Measurements from ENCODE around the gene OR6Y1. TPM values are rescaled to one million over a fixed set of nuclear protein-coding genes. Genes with fewer than 3 reads are reported as not detected.

The OR6Y1 gene
- total and polyA plus RNA-seq, 9 donors, result not detected

DNA sequence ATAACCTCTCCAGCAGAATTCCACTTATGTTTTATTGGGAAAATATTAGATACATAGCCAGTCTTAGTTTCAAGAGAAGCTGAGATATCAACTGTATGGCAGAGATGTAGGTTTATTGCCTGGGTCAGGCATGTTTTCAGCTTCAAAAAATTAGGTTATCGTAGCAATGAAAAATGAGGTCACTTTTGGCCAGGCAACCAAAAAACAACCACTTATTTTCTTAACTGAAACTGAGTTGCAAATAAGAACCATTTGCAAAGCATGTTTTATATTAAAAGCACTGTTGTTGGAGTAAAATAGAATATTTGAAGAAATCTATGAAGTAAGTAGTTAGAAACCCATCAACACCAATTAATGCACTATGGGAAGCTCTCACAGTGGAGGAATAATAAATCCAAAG, 5.5 kb upstream of the OR6Y1 start:
- DNase-seq, result peak; percentile 16

DNA sequence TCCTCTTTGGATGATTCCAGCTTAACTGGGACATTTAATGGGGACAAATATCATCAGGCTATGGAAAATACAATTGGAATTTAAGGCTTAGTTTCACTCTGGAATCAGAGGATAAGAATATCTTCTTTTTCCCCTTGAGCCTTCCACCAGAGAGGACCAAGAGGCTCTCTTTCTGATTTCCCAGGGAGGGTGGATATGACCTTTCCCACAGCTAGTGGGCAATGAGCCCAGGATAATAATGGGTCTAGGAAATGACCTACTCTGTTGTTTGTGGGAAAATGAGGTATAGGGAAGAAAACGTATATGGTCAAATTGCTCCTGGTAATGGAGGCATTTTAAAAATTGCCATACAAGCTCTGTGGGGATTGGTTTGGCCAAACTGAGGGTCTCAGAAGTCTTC, 1.9 kb downstream of the OR6Y1 start:
- WGBS (ENCODE audit: insufficient coverage), result 22% methylated on average over 1 of the region's 1 CpG
- peak; percentile 31 for DNase-seq
- Histone ChIP-seq H3K27ac (ENCODE audit: low read length) (no peak overlapping the region), H3K9me3 (replicated peaks; ENCODE audit: control insufficient read depth, low read depth, low read length) (no peaks in the 10 kb centered on the region), H3K4me1 (ENCODE audit: control insufficient read depth, insufficient read depth, low read length) (no peaks in the 10 kb centered on the region), H3K27me3 (ENCODE audit: control insufficient read depth, insufficient read depth, low read length) (no peaks in the 10 kb centered on the region), H3K4me3 (ENCODE audit: low read length) (no peak overlapping the region), H3K36me3 (ENCODE audit: control insufficient read depth, insufficient read depth, low read length) (no peaks in the 10 kb centered on the region)

More for the DNA sequence above, 5.5 kb upstream of the OR6Y1 start:
- no peak overlapping the region for H3K27ac ChIP-seq (ENCODE audit: low read length)
- H3K4me1 ChIP-seq (ENCODE audit: control insufficient read depth, insufficient read depth, low read length), result no peaks in the 10 kb centered on the region
- WGBS (ENCODE audit: insufficient coverage), result no CpG with 5 or more reads among the region's 1 CpG
- no peaks in the 10 kb centered on the region for H3K36me3 ChIP-seq (ENCODE audit: control insufficient read depth, insufficient read depth, low read length)
- H3K27me3 ChIP-seq (ENCODE audit: control insufficient read depth, insufficient read depth, low read length), result no peaks in the 10 kb centered on the region
- peaks cover 4% of the 10 kb centered on the region for H3K9me3 ChIP-seq (replicated peaks; ENCODE audit: control insufficient read depth, low read depth, low read length)
- no peak overlapping the region for H3K4me3 ChIP-seq (ENCODE audit: low read length)

- Histone ChIP-seq H3K36me3 (ENCODE audit: control insufficient read depth, insufficient read depth, low read length) (no peaks in the 10 kb centered on the region), H3K4me1 (ENCODE audit: control insufficient read depth, insufficient read depth, low read length) (no peaks in the 10 kb centered on the region), H3K27ac (ENCODE audit: low read length) (no peak overlapping the region), H3K27me3 (ENCODE audit: control insufficient read depth, insufficient read depth, low read length) (no peaks in the 10 kb centered on the region), H3K9me3 (replicated peaks; ENCODE audit: control insufficient read depth, low read depth, low read length) (no peaks in the 10 kb centered on the region), H3K4me3 (ENCODE audit: low read length) (no peak overlapping the region)
- DNase-seq, result no peak
- 93% methylated on average over 2 of the region's 2 CpGs for WGBS (ENCODE audit: insufficient coverage)
These were observed 6.7 kb downstream of the OR6Y1 start for GRCh38 chr1:158547533-158547932.

DNA sequence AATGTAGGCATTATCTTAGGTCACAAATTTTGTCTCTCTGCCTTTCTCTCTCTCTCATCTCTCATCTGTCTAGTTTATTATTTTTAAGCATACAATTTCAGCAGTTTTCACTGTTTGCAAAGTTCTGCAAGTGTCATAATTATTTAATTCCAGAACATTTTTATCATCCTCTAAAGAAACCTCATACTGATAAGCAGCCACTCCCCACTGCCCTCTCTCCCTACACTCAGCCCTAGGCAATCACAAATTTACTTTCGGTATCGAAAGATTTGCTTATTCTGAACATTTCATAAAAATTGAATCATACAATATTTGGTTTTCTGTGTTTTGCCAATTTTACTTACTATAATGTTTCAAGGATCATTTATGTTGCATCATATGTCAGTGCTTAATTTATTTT, 16.6 kb downstream of the OR6Y1 start:
- no peak for DNase-seq
- no CpG with 5 or more reads among the region's 2 CpGs for WGBS (ENCODE audit: insufficient coverage)
- Histone ChIP-seq H3K36me3 (ENCODE audit: control insufficient read depth, insufficient read depth, low read length) (no peaks in the 10 kb centered on the region), H3K4me1 (ENCODE audit: control insufficient read depth, insufficient read depth, low read length) (no peaks in the 10 kb centered on the region), H3K4me3 (ENCODE audit: low read length) (no peak overlapping the region), H3K27ac (ENCODE audit: low read length) (no peak overlapping the region), H3K9me3 (replicated peaks; ENCODE audit: control insufficient read depth, low read depth, low read length) (no peaks in the 10 kb centered on the region), H3K27me3 (ENCODE audit: control insufficient read depth, insufficient read depth, low read length) (no peaks in the 10 kb centered on the region)

DNA sequence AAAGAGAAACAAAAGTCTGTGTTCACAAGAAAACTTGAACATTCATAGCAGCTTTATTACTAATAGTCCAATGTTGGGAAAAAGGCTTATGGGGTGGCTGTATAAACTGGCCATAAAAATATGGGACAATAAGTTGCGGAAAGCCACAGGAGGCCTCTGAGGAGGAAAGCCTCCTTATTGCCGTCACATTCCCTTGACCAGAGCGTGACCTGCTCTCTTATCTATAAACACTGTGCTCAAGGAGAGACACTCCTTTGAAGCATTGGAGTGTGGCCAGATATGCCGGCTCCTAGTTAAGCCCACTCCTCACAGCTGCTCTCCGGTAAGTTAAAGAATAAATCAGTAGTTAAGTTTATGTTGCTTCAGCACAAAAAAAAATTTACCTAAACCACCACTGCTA, 19.7 kb downstream of the OR6Y1 start:
- H3K9me3 ChIP-seq (replicated peaks; ENCODE audit: control insufficient read depth, low read depth, low read length), result no peaks in the 10 kb centered on the region
- no peaks in the 10 kb centered on the region for H3K27me3 ChIP-seq (ENCODE audit: control insufficient read depth, insufficient read depth, low read length)
- H3K4me1 ChIP-seq (ENCODE audit: control insufficient read depth, insufficient read depth, low read length), result no peaks in the 10 kb centered on the region
- DNase-seq, result no peak
- no peak overlapping the region for H3K4me3 ChIP-seq (ENCODE audit: low read length)
- no peaks in the 10 kb centered on the region for H3K36me3 ChIP-seq (ENCODE audit: control insufficient read depth, insufficient read depth, low read length)
- WGBS (ENCODE audit: insufficient coverage), result no CpG with 5 or more reads among the region's 5 CpGs
- no peak overlapping the region for H3K27ac ChIP-seq (ENCODE audit: low read length)

GRCh38 chr1:158527190-158527815, 26.9 kb downstream of the OR6Y1 start:
- Histone ChIP-seq H3K36me3 (ENCODE audit: control insufficient read depth, insufficient read depth, low read length) (no peaks in the 10 kb centered on the region), H3K27ac (ENCODE audit: low read length) (no peak overlapping the region), H3K27me3 (ENCODE audit: control insufficient read depth, insufficient read depth, low read length) (no peaks in the 10 kb centered on the region), H3K4me3 (ENCODE audit: low read length) (no peak overlapping the region), H3K4me1 (ENCODE audit: control insufficient read depth, insufficient read depth, low read length) (no peaks in the 10 kb centered on the region), H3K9me3 (replicated peaks; ENCODE audit: control insufficient read depth, low read depth, low read length) (no peaks in the 10 kb centered on the region)
- DNase-seq, result no peak
- WGBS (ENCODE audit: insufficient coverage), result no CpG with 5 or more reads among the region's 2 CpGs

DNA sequence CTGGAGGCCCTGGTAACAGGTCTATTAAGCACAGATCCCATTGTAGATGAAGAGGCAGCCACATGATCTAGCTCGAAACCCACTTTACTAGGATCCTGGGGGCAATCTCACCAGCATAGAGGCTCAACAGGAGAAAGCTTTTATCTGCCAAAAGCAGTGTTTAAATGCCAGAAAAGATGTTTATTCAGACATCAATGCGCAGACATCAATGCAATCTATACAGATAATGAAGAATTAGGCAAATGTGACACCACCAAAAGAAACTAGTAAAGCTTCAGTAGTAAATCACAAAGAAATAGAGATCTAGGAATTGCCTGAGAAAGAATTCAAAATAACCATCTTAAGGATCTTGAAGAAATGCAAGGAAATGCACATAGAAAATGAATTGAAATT, 32.5 kb downstream of the OR6Y1 start:
- DNase-seq, result no peak
- no peaks in the 10 kb centered on the region for H3K27me3 ChIP-seq (ENCODE audit: control insufficient read depth, insufficient read depth, low read length)
- no peak overlapping the region for H3K27ac ChIP-seq (ENCODE audit: low read length)
- WGBS (ENCODE audit: insufficient coverage), result no CpG with 5 or more reads among the region's 2 CpGs
- H3K4me1 ChIP-seq (ENCODE audit: control insufficient read depth, insufficient read depth, low read length), result no peaks in the 10 kb centered on the region
- H3K9me3 ChIP-seq (replicated peaks; ENCODE audit: control insufficient read depth, low read depth, low read length), result peaks cover 3% of the 10 kb centered on the region
- H3K4me3 ChIP-seq (ENCODE audit: low read length), result no peak overlapping the region
- H3K36me3 ChIP-seq (ENCODE audit: control insufficient read depth, insufficient read depth, low read length), result no peaks in the 10 kb centered on the region

- H3K27ac ChIP-seq (ENCODE audit: low read length), result no peak overlapping the region
- no peak for DNase-seq
- 64% methylated on average over 3 of the region's 3 CpGs for WGBS (ENCODE audit: insufficient coverage)
These were observed 33.1 kb downstream of the OR6Y1 start for GRCh38 chr1:158520955-158521665.

GRCh38 chr1:158520021-158520420, 34.2 kb downstream of the OR6Y1 start:
- H3K4me3 ChIP-seq (ENCODE audit: low read length), result no peak overlapping the region
- H3K36me3 ChIP-seq (ENCODE audit: control insufficient read depth, insufficient read depth, low read length), result no peaks in the 10 kb centered on the region
- H3K4me1 ChIP-seq (ENCODE audit: control insufficient read depth, insufficient read depth, low read length), result no peaks in the 10 kb centered on the region
- no peak for DNase-seq
- H3K9me3 ChIP-seq (replicated peaks; ENCODE audit: control insufficient read depth, low read depth, low read length), result peaks cover 3% of the 10 kb centered on the region
- no CpG with 5 or more reads among the region's 1 CpG for WGBS (ENCODE audit: insufficient coverage)
- H3K27ac ChIP-seq (ENCODE audit: low read length), result no peak overlapping the region
- H3K27me3 ChIP-seq (ENCODE audit: control insufficient read depth, insufficient read depth, low read length), result no peaks in the 10 kb centered on the region

More at GRCh38 chr1:158520955-158521665, 33.1 kb downstream of the OR6Y1 start:
- no peaks in the 10 kb centered on the region for H3K4me1 ChIP-seq (ENCODE audit: control insufficient read depth, insufficient read depth, low read length)
- no peaks in the 10 kb centered on the region for H3K36me3 ChIP-seq (ENCODE audit: control insufficient read depth, insufficient read depth, low read length)
- no peak overlapping the region for H3K4me3 ChIP-seq (ENCODE audit: low read length)
- no peaks in the 10 kb centered on the region for H3K27me3 ChIP-seq (ENCODE audit: control insufficient read depth, insufficient read depth, low read length)
- peaks cover 3% of the 10 kb centered on the region for H3K9me3 ChIP-seq (replicated peaks; ENCODE audit: control insufficient read depth, low read depth, low read length)

DNA sequence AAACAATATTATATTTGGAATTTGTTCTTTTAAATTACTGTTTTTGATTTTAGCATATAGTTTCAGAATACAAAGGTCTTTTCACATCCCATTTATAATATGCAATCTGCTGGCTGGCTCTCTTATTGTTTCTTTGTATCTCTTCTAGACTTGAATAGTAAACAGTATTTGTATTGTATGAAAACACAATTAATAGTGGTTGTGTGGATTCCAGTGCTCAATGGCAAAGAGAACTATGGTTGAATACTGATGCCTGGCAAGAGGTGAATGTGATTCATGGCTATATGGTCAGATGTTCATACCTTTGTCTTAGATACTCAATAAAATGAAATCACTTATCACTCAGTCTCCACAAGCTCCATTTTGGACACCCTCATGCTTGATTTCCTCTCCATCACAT, 37.2 kb downstream of the OR6Y1 start:
- Histone ChIP-seq H3K36me3 (ENCODE audit: control insufficient read depth, insufficient read depth, low read length) (no peaks in the 10 kb centered on the region), H3K27ac (ENCODE audit: low read length) (no peak overlapping the region), H3K4me3 (ENCODE audit: low read length) (no peak overlapping the region), H3K9me3 (replicated peaks; ENCODE audit: control insufficient read depth, low read depth, low read length) (peaks cover 3% of the 10 kb centered on the region), H3K27me3 (ENCODE audit: control insufficient read depth, insufficient read depth, low read length) (no peaks in the 10 kb centered on the region), H3K4me1 (ENCODE audit: control insufficient read depth, insufficient read depth, low read length) (no peaks in the 10 kb centered on the region)
- no peak for DNase-seq
